SK-N-SH (cell line): ENCODE data around the gene DLD. TPM values are rescaled to one million over a fixed set of nuclear protein-coding genes. Genes with fewer than 3 reads are reported as not detected.
A peak's percentile ranks its signal among the peaks of the same experiment; 100 is the strongest.

Experiments used
- CTCF ChIA-PET: fragments of 300-600, 350-600 bp; formaldehyde crosslinking; extraction: SDS; loops from one replicate; lab custom pipeline; 2021; lab: Yijun Ruan, JAX
- POLR2A ChIA-PET: fragments of 350-600 bp; sonication (Branson Sonifier 250); formaldehyde crosslinking; extraction: SDS; loops from one replicate; lab custom pipeline; 2020; ENCODE audit warnings: antibody characterized with exemption, inconsistent platforms; lab: Yijun Ruan, JAX
- DNase-seq: peaks from one replicate; pipeline ENCODE4 v3.0.0; 2012
- H2AFZ ChIP-seq: fragments of 200-600 bp; sonication (generic); 2 replicates; pipeline ENCODE4 v1.8.1; 2016; ENCODE audit warnings: antibody characterized with exemption, mild to moderate bottlenecking, low read depth
- H3F3A ChIP-seq: fragments of 200-600 bp; sonication (generic); replicated peaks from 2 replicates; pipeline ENCODE3; 2016; ENCODE audit warnings: antibody characterized with exemption, mild to moderate bottlenecking; ENCODE audit not compliant: insufficient read depth
- H3K27ac ChIP-seq, 2 experiments: fragments of 200-500 bp in 1 of 2; fragments of 200-600 bp in 1 of 2; sonication (Bioruptor generic) in 1 of 2; sonication (generic), shearing (Covaris generic) in 1 of 2; 2 replicates each; pipeline versions ENCODE4 v1.5.1 to v1.6.1; 2014 to 2016; ENCODE audit warnings: low read depth in 2 of 2, inconsistent platforms in 1 of 2, low read length in 1 of 2, mild to moderate bottlenecking in 1 of 2, mixed read lengths in 1 of 2
- H3K27me3 ChIP-seq: fragments of 200-600 bp; sonication (generic), shearing (Covaris generic); 2 replicates; pipeline ENCODE4 v1.6.1; 2016; ENCODE audit warnings: mixed run types; ENCODE audit not compliant: insufficient read depth
- H3K36me3 ChIP-seq, 2 experiments: fragments of 200-500 bp in 1 of 2; fragments of 200-600 bp in 1 of 2; sonication (Bioruptor generic) in 1 of 2; sonication (generic) in 1 of 2; replicated peaks in 1 of 2; 2 replicates each; pipeline versions ENCODE3 to v1.5.1; 2014 to 2016; ENCODE audit warnings: low read length in 1 of 2, mild to moderate bottlenecking in 1 of 2; ENCODE audit not compliant: insufficient read depth in 2 of 2, control insufficient read depth in 1 of 2
- H3K4me1 ChIP-seq, 2 experiments: fragments of 200-500 bp in 1 of 2; fragments of 200-600 bp in 1 of 2; sonication (Bioruptor generic) in 1 of 2; sonication (generic), shearing (Covaris generic) in 1 of 2; 2 replicates each; pipeline versions ENCODE4 v1.5.1 to v1.6.1; 2014 to 2016; ENCODE audit warnings: low read depth in 1 of 2, low read length in 1 of 2, mixed run types in 1 of 2; ENCODE audit not compliant: insufficient read depth in 2 of 2, control insufficient read depth in 1 of 2
- H3K4me2 ChIP-seq: fragments of 200-600 bp; sonication (generic), shearing (Covaris generic); 2 replicates; pipeline ENCODE4 v1.6.1; 2017; ENCODE audit warnings: mixed run types
- H3K4me3 ChIP-seq, 2 experiments: fragments of 200-500 bp in 1 of 2; fragments of 200-600 bp in 1 of 2; sonication (Bioruptor generic) in 1 of 2; sonication (generic), shearing (Covaris generic) in 1 of 2; 2 replicates each; pipeline versions ENCODE4 v1.5.1 to v1.8.1; 2014 to 2016; ENCODE audit warnings: low read depth in 2 of 2, inconsistent platforms in 1 of 2, low read length in 1 of 2, mild to moderate bottlenecking in 1 of 2, mixed read lengths in 1 of 2, moderate library complexity in 1 of 2
- H3K79me2 ChIP-seq: fragments of 200-600 bp; sonication (generic); 2 replicates; pipeline ENCODE4 v1.8.1; 2017; ENCODE audit warnings: mild to moderate bottlenecking; ENCODE audit not compliant: insufficient read depth
- H3K9ac ChIP-seq: fragments of 200-600 bp; sonication (generic); 2 replicates; pipeline ENCODE4 v1.6.1; 2017; ENCODE audit warnings: mixed run types
- H3K9me2 ChIP-seq: fragments of 200-600 bp; sonication (generic); 2 replicates; pipeline ENCODE4 v1.6.1; 2017; ENCODE audit warnings: mixed run types
- H3K9me3 ChIP-seq: fragments of 200-600 bp; sonication (generic); 2 replicates; pipeline ENCODE4 v1.6.1; 2017; ENCODE audit warnings: mixed run types, mild to moderate bottlenecking, moderate library complexity
- H4K20me1 ChIP-seq: fragments of 200-600 bp; sonication (generic); 2 replicates; pipeline ENCODE4 v1.6.1; 2017; ENCODE audit warnings: mild to moderate bottlenecking, mixed run types; ENCODE audit not compliant: insufficient read depth
- CHD2 ChIP-seq: fragments of 150-350 bp; IDR thresholded peaks from 2 replicates; pipeline ENCODE4 v1.6.1; 2018; ENCODE audit warnings: low read length; ENCODE audit not compliant: partially characterized antibody
- EZH2phosphoT487 ChIP-seq: fragments of 200-600 bp; sonication (generic); IDR thresholded peaks from 2 replicates; pipeline ENCODE4 v1.6.1; 2017; ENCODE audit warnings: low read depth, mixed run types, mild to moderate bottlenecking, antibody characterized with exemption, moderate library complexity, borderline replicate concordance
- FOXM1 ChIP-seq: IDR thresholded peaks from 2 replicates; pipeline ENCODE4 v1.4.0; 2012; ENCODE audit warnings: low read depth, mild to moderate bottlenecking
- MXI1 ChIP-seq: IDR thresholded peaks from 2 replicates; pipeline ENCODE4 v1.6.1; 2012; ENCODE audit warnings: mild to moderate bottlenecking, low read depth, low read length, improper control_type of control experiment
- NRF1 ChIP-seq: IDR thresholded peaks from 2 replicates; pipeline ENCODE4 v1.6.1; 2012; ENCODE audit warnings: low read depth, mild to moderate bottlenecking, low read length
- RAD21 ChIP-seq: IDR thresholded peaks from 2 replicates; pipeline ENCODE4 v1.6.1; 2012; ENCODE audit warnings: mild to moderate bottlenecking, low read length
- RCOR1 ChIP-seq: fragments of 150-350 bp; IDR thresholded peaks from 2 replicates; pipeline ENCODE4 v1.6.1; 2017; ENCODE audit warnings: antibody characterized with exemption, low read length
- TCF12 ChIP-seq: IDR thresholded peaks from 2 replicates; pipeline ENCODE4 v1.4.0; 2012
- WGBS: methylation state at CpG from one replicate; pipeline ENCODE4 v1.1.6; 2017; ENCODE audit warnings: low lambda C conversion rate; 5-methylcytosine and 5-hydroxymethylcytosine counted together
- polyA plus RNA-seq, 3 experiments: library from polyadenylated mRNA; depleted of rRNA; stranded (reverse); fragments of >200 nt; gene quantifications; 2 replicates each; pipeline ENCODE4 v1.2.3, GENCODE V29; 2012
- TF ChIP-seq, protein P1 (sequence below): fragments of 150-350 bp; IDR thresholded peaks from 2 replicates; pipeline ENCODE4 v1.6.1; 2017; ENCODE audit warnings: antibody characterized with exemption, low read length, low read depth, borderline replicate concordance

DLD gene
- polyA plus RNA-seq, 1 of the 3 experiments (the other 2 are of a cell fraction), result 140 TPM

DNA sequence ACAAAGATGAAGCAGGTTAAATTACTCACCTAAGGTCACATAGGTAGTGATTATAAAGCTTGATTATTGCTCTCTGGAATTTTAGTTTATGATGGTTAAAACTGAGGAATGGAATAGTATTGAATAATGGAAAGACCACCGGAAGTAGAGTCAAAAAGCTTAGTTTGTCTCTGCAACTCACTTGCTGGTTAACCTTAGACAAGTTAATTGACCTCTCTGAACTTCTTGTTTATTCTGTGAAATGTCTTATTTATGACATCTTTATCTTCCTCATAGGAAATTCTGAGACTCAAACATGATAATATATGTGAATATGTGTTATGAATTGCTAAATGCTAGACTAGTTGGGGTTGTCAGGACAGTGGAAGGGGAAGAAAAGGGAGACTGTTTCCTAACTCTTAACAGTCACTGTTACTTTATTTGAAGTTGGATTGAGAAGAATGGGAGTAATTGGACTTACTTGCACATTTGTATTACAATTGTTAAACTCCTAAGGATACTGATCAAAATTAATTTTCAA, 9.6 kb downstream of the DLD start:
- Histone ChIP-seq H3K79me2 (peaks cover 91% of the 10 kb centered on the region), H3K4me1 (peaks cover 0 to 5% of the 10 kb centered on the region in 2 experiments; a peak in 2 of 4 replicates), H3K27ac (no peak overlapping the region), H3K4me3 (no peak overlapping the region), H3K9me2 (no peaks in the 10 kb centered on the region), H2AFZ (no peak overlapping the region), H3K9me3 (no peaks in the 10 kb centered on the region), H4K20me1 (peaks cover 39% of the 10 kb centered on the region), H3F3A (peaks cover 17% of the 10 kb centered on the region), H3K4me2 (no peak overlapping the region), H3K9ac (no peak overlapping the region), H3K27me3 (no peaks in the 10 kb centered on the region), H3K36me3 (peaks cover 61 to 74% of the 10 kb centered on the region in 2 experiments)
- TF ChIP-seq RAD21, result no peak
- TF ChIP-seq RCOR1, result no peak
- ChIA-PET CTCF (interaction anchor here (0.9 to 2.6 kb wide), 5 partner anchors 8 to 245 kb away, joined by 3 to 8 read pairs (median 5); partner anchors contain the start of gene LAMB4), POLR2A (no interaction called here)
- 98% methylated on average over 1 of the region's 1 CpG for WGBS
- no peak for DNase-seq

DNA sequence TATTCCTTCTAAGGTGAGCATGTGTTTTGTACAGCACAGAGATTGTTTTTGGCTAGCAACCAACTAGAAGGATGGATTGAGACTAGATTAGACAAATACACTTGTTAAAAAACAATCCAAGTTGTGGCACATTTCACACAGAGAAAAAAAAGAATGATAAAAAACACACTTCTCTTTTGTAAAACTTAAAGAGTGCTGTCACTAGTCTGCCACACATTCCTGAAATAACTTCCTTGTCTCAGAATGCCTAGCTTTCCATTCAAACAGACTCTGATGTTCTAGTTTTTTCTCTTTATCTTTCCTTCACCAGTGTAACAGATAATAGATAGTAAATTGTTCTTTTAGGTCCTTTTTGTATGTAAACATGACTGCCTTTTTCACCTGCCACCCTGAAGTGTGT, 11.4 kb downstream of the DLD start:
- ChIA-PET POLR2A (no interaction called here), CTCF (interaction anchor here (0.9 to 1.0 kb wide), 2 partner anchors 23 kb away, joined by 3 read pairs; no protein-coding TSS in a partner anchor)
- Histone ChIP-seq H3K27me3 (no peaks in the 10 kb centered on the region), H3K36me3 (peaks cover 70 to 80% of the 10 kb centered on the region in 2 experiments), H3K79me2 (peaks cover 77% of the 10 kb centered on the region), H2AFZ (no peak overlapping the region), H3F3A (peaks cover 20% of the 10 kb centered on the region), H3K9ac (no peak overlapping the region), H4K20me1 (peaks cover 28% of the 10 kb centered on the region), H3K9me2 (no peaks in the 10 kb centered on the region), H3K9me3 (no peaks in the 10 kb centered on the region), H3K4me1 (peaks cover 0 to 5% of the 10 kb centered on the region in 2 experiments; a peak in 1 of 4 replicates), H3K4me3 (no peak overlapping the region), H3K27ac (peak overlapping the region; percentile 2 to 48; a peak in 3 of 4 replicates), H3K4me2 (no peak overlapping the region)
- no peak for DNase-seq
- TF ChIP-seq TCF12, result 0 out of 2 replicates have a peak, but pooled peaks have one; percentile 11
- TF ChIP-seq, protein P1, sequence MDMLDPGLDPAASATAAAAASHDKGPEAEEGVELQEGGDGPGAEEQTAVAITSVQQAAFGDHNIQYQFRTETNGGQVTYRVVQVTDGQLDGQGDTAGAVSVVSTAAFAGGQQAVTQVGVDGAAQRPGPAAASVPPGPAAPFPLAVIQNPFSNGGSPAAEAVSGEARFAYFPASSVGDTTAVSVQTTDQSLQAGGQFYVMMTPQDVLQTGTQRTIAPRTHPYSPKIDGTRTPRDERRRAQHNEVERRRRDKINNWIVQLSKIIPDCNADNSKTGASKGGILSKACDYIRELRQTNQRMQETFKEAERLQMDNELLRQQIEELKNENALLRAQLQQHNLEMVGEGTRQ, result no peak

DNA sequence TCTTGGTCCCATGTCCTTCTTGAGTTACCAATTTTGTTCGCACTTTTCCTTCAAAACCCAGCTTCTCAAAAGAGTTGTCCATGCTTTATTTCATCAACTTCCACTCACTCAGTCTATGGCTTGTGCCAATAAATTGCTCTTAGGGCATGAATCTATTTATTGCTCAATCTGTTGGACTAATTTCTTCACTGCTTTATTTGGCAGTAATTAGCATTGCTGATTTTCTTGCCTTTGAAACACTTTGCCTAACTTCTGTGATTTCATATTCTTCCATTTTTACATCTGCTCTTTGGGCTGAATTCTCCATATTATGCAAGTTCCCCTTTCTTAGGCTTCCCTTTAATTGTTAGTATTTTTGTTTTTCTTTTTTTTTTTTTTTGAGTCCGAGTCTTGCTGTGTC, 16.8 kb downstream of the DLD start:
- Histone ChIP-seq H3K27ac (no peak overlapping the region), H3K36me3 (peaks cover 84 to 99% of the 10 kb centered on the region in 2 experiments), H3K27me3 (no peaks in the 10 kb centered on the region)
- TF ChIP-seq RAD21, result no peak
- no peak for TF ChIP-seq EZH2phosphoT487
- TF ChIP-seq NRF1, result no peak
- no peak for TF ChIP-seq FOXM1
- TF ChIP-seq CHD2, result no peak
- no peak for TF ChIP-seq MXI1
- TF ChIP-seq RCOR1, result no peak
- TF ChIP-seq, all 33 proteins: peak for 0
- no peaks in the 10 kb centered on the region for H3K9me3 ChIP-seq
- no peak for DNase-seq
- H3K4me3 ChIP-seq, result no peak overlapping the region
- WGBS, result 100% methylated on average over 2 of the region's 2 CpGs
- H3K4me2 ChIP-seq, result no peak overlapping the region
- POLR2A ChIA-PET, result no interaction called here
- CTCF ChIA-PET, result no interaction called here
- H3K9ac ChIP-seq, result no peak overlapping the region
- H3F3A ChIP-seq, result peaks cover 18% of the 10 kb centered on the region
- no peaks in the 10 kb centered on the region for H3K9me2 ChIP-seq
- H3K79me2 ChIP-seq, result peaks cover 42% of the 10 kb centered on the region
- no peaks in the 10 kb centered on the region for H4K20me1 ChIP-seq
- H3K4me1 ChIP-seq, result no peaks in the 10 kb centered on the region
- no peak overlapping the region for H2AFZ ChIP-seq
